ENCODE measurements around the gene MSANTD3. TPM values are rescaled to one million over a fixed set of nuclear protein-coding genes. Genes with fewer than 3 reads are reported as not detected.
A peak's percentile ranks its signal among the peaks of the same experiment; 100 is the strongest.

Gene MSANTD3
- total RNA-seq, 1 experiment from 2014 or later: 35.7 TPM

DNA sequence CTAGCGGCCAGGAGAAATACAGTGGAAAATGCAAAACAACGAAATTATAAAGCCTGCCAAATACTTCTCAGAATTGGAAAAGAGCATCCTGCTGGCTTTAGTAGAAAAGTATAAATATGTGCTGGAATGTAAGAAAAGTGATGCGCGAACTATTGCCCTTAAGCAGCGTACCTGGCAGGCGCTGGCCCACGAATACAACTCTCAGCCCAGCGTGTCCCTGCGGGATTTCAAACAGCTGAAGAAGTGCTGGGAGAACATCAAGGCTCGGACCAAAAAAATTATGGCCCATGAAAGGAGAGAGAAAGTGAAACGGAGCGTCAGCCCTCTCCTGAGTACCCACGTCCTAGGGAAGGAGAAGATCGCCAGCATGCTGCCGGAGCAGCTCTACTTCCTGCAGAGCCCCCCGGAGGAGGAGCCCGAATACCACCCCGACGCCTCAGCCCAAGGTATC is 15.0 kb downstream of the MSANTD3 start:
- H3K4me2 ChIP-seq (ENCODE audit: insufficient read depth, insufficient read length, low read length): no peak overlapping the region
- no peaks in the 10 kb centered on the region for H3K23me2 ChIP-seq (ENCODE audit: insufficient read length, low read depth, low read length, poor library complexity, severe bottlenecking)
- no peak overlapping the region for H3T11ph ChIP-seq (ENCODE audit: low read length)
- H3K56ac ChIP-seq (ENCODE audit: insufficient read length, low read depth, low read length): no peak overlapping the region
- no peak overlapping the region for H4K5ac ChIP-seq (ENCODE audit: insufficient read length, low read depth, low read length)
- H2AK5ac ChIP-seq (ENCODE audit: insufficient read length, low read length): no peak overlapping the region
- no peak overlapping the region for H2BK12ac ChIP-seq (ENCODE audit: insufficient read length, low read depth, low read length)
- H3K4ac ChIP-seq (ENCODE audit: low read depth, low read length): no peak overlapping the region
- no peaks in the 10 kb centered on the region for H3K27me3 Mint-ChIP-seq (ENCODE audit: low read depth)
- H4K20me1 ChIP-seq (ENCODE audit: control insufficient read depth, insufficient read depth, insufficient read length): no peaks in the 10 kb centered on the region
- no peak overlapping the region for H2BK120ac ChIP-seq (ENCODE audit: low read depth, low read length, poor library complexity, severe bottlenecking)
- peak; percentile 45 for DNase-seq
- H3K9me3 ChIP-seq (ENCODE audit: control insufficient read depth, low read depth, low read length): no peaks in the 10 kb centered on the region
- no peak overlapping the region for H4K91ac ChIP-seq (ENCODE audit: insufficient read length, low read depth, low read length)
- no peaks in the 10 kb centered on the region for H3K79me2 ChIP-seq (ENCODE audit: insufficient read depth, low read length)
- peaks cover 16 to 32% (median 29%) of the 10 kb centered on the region in 3 experiments; a peak in 6 of 7 replicates for H3K36me3 Mint-ChIP-seq (ENCODE audit: insufficient read depth in 1 of 3, low read depth in 3 of 3)
- H3K9me3 Mint-ChIP-seq: no peaks in the 10 kb centered on the region
- H3K4me3 Mint-ChIP-seq: no peak overlapping the region
- no peak overlapping the region for H2BK20ac ChIP-seq (ENCODE audit: low read depth, low read length, poor library complexity, severe bottlenecking)
- no peak overlapping the region for H4K8ac ChIP-seq (replicated peaks; ENCODE audit: insufficient read length, low read depth, low read length)
- no peak overlapping the region for H3K14ac ChIP-seq (ENCODE audit: insufficient read depth, low read length)
- H3K23ac ChIP-seq (ENCODE audit: insufficient read length, low read depth, low read length): no peak overlapping the region
- no peak overlapping the region for H2BK5ac ChIP-seq (ENCODE audit: insufficient read length, low read length)
- H3K27ac ChIP-seq (ENCODE audit: insufficient read length, low read depth, low read length): no peak overlapping the region
- H3K9ac ChIP-seq (ENCODE audit: extremely low read depth, insufficient read length, low read length): no peak overlapping the region
- TF ChIP-seq, protein P1, sequence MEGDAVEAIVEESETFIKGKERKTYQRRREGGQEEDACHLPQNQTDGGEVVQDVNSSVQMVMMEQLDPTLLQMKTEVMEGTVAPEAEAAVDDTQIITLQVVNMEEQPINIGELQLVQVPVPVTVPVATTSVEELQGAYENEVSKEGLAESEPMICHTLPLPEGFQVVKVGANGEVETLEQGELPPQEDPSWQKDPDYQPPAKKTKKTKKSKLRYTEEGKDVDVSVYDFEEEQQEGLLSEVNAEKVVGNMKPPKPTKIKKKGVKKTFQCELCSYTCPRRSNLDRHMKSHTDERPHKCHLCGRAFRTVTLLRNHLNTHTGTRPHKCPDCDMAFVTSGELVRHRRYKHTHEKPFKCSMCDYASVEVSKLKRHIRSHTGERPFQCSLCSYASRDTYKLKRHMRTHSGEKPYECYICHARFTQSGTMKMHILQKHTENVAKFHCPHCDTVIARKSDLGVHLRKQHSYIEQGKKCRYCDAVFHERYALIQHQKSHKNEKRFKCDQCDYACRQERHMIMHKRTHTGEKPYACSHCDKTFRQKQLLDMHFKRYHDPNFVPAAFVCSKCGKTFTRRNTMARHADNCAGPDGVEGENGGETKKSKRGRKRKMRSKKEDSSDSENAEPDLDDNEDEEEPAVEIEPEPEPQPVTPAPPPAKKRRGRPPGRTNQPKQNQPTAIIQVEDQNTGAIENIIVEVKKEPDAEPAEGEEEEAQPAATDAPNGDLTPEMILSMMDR (conservative IDR thresholded peaks at IDR 0.05): peak; percentile 26; the same call in 2 of the 3 replicates
- 0 out of 2 replicates have a peak, but pooled peaks cover 2% of the 10 kb centered on the region for H3K4me1 ChIP-seq (ENCODE audit: insufficient read depth, low read length)
- H2AFZ ChIP-seq (ENCODE audit: low read length): no peak overlapping the region
- H3K4me1 Mint-ChIP-seq: peaks cover 25 to 28% of the 10 kb centered on the region in 2 experiments
- no CpG with 5 or more reads among the region's 19 CpGs for WGBS (ENCODE audit: extremely low coverage, insufficient read length, low lambda C conversion rate)
- H3K18ac ChIP-seq (ENCODE audit: insufficient read length, low read depth, low read length): no peak overlapping the region
- H2BK15ac ChIP-seq (ENCODE audit: low read depth, low read length): no peak overlapping the region
- no peaks in the 10 kb centered on the region for H3K79me1 ChIP-seq (ENCODE audit: insufficient read depth, low read depth, low read length, poor library complexity, severe bottlenecking)
- H3K27ac Mint-ChIP-seq: peak overlapping the region; percentile 18 to 56 (median 49); a peak in 3 of 7 replicates
- no peaks in the 10 kb centered on the region for H3K27me3 ChIP-seq (ENCODE audit: insufficient read depth, low read length)
